Esophagus squamous epithelium (tissue), 5 donors: ENCODE data around the gene CCNF. TPM values are rescaled to one million over a fixed set of nuclear protein-coding genes. Genes with fewer than 3 reads are reported as not detected.
A peak's percentile ranks its signal among the peaks of the same experiment; 100 is the strongest.
"Not testable (repeated sequence)": the region's sequence is repeated elsewhere in the genome, so short reads cannot be mapped to it uniquely, and the experiment has no call there.

Experiments used
- DNase-seq: peaks from one replicate; lab custom pipeline; 2025; lab: John Stamatoyannopoulos, UW
- H3K27ac ChIP-seq, 4 donors: fragments of 200-600 bp; sonication (generic); one replicate each; pipeline ENCODE4 v1.5.1; 2016 to 2019; ENCODE audit warnings: mild to moderate bottlenecking in 1 of 4
- H3K27me3 ChIP-seq, 4 donors: fragments of 200-600 bp; sonication (generic); 1 replicate in 3 of 4; 2 replicates in 1 of 4; pipeline versions ENCODE4 v1.5.1 to v1.6.0; 2017 to 2021; ENCODE audit warnings: antibody characterized with exemption in 1 of 4
- H3K36me3 ChIP-seq, 3 donors: fragments of 200-600 bp; sonication (generic); one replicate each; pipeline ENCODE4 v1.5.1; 2016 to 2019
- H3K4me1 ChIP-seq, 3 donors: fragments of 200-600 bp; sonication (generic); one replicate each; pipeline ENCODE4 v1.5.1; 2017 to 2019
- H3K4me3 ChIP-seq, 4 donors: fragments of 200-600 bp; sonication (generic); 1 replicate in 3 of 4; 2 replicates in 1 of 4; pipeline ENCODE4 v1.5.1; 2016 to 2019; ENCODE audit warnings: mild to moderate bottlenecking in 2 of 4, moderate library complexity in 1 of 4
- H3K9me3 ChIP-seq, 3 donors: fragments of 200-600 bp; sonication (generic); one replicate each; pipeline ENCODE4 v1.5.1; 2016 to 2019
- CTCF ChIP-seq, 6 experiments: fragments of 450-650 bp in 4 of 6; fragments of 200-600 bp in 2 of 6; sonication (generic) in 2 of 6; IDR thresholded peaks; one replicate each; pipeline ENCODE4 v1.5.1; 2016 to 2019; ENCODE audit warnings: antibody characterized with exemption in 6 of 6, mild to moderate bottlenecking in 4 of 6, moderate library complexity in 4 of 6
- POLR2A ChIP-seq, 4 donors: fragments of 450-650 bp; IDR thresholded peaks; one replicate each; pipeline ENCODE4 v1.6.1; 2017; ENCODE audit warnings: antibody characterized with exemption in 4 of 4, mild to moderate bottlenecking in 4 of 4, moderate library complexity in 3 of 4
- WGBS, 2 donors: methylation state at CpG; one replicate each; pipeline ENCODE4 v1.1.5; 2018; 5-methylcytosine and 5-hydroxymethylcytosine counted together
- intact Hi-C: fragments of 100-400 bp; cut with DNase I; formaldehyde crosslinking; loops from one replicate; pipeline ENCODE4 v1.15.0; 2022
- total RNA-seq, 4 donors: library from RNA; depleted of rRNA; stranded (reverse); fragments of >200 nt; gene quantifications; one replicate each; pipeline ENCODE4 v1.1.0, GENCODE V29; 2016
- donor health status: DM: yes; HTN: yes; CAD: no.

Gene CCNF
- total RNA-seq, result 10 to 100 TPM in 2 of 4 donors, 1 to 10 TPM in 2; 5.9 to 18.6 (median 10.2) TPM

GRCh38 chr16:2429034-2429770 lies at the start of gene CCNF:
Gene CCNF, plus strand, starts transcription at chr16:2429447. Its CDS starts 35 bp downstream, at chr16:2429482.
- no peaks in the 10 kb centered on the region for H3K9me3 ChIP-seq
- H3K36me3 ChIP-seq, result peaks cover 0 to 29% (median 0%) of the 10 kb centered on the region in 3 donors
- WGBS, 2 donors, result no CpG with 5 or more reads among the region's 103 CpGs
- peak within 1 kb of the TSS; percentile 73 to 96 (median 82) for H3K4me3 ChIP-seq
- H3K27ac ChIP-seq, result peak within 1 kb of the TSS; percentile 77 to 88 (median 82)
- peak; percentile 70 for DNase-seq
- peak in 3 of 6 experiments; percentile 13 to 26 (median 26) for TF ChIP-seq CTCF (IDR thresholded peaks at IDR 0.05)
- peak in 3 of 4 donors; percentile 23 to 59 (median 35) for TF ChIP-seq POLR2A (IDR thresholded peaks at IDR 0.05)
- peaks cover 9 to 29% (median 13%) of the 10 kb centered on the region in 3 donors for H3K4me1 ChIP-seq
- H3K27me3 ChIP-seq, result no peaks in the 10 kb centered on the region
- intact Hi-C loops, result loop anchor here (10.0 kb wide), 2 partner anchors 66 to 84 kb away; partner anchors contain the start of gene ABCA3

- H3K27ac ChIP-seq, result no peak overlapping the region
- DNase-seq, result no peak
- no peak overlapping the region for H3K4me3 ChIP-seq
- H3K36me3 ChIP-seq, result no peaks in the 10 kb centered on the region
- H3K27me3 ChIP-seq, result no peaks in the 10 kb centered on the region
- peaks cover 0 to under 1% (median 0%) of the 10 kb centered on the region in 3 donors for H3K9me3 ChIP-seq
- 75 to 80% methylated on average over 1 of the region's 1 CpG for WGBS, 2 donors
- H3K4me1 ChIP-seq, result no peaks in the 10 kb centered on the region
- intact Hi-C loops, result no loop called here
- TF ChIP-seq POLR2A (IDR thresholded peaks at IDR 0.05) (no peak), CTCF (IDR thresholded peaks at IDR 0.05) (no peak)
Observed at GRCh38 chr16:2383501-2383900, 45.7 kb upstream of the CCNF start.

- no peaks in the 10 kb centered on the region for H3K36me3 ChIP-seq
- no peak overlapping the region for H3K27ac ChIP-seq
- H3K4me3 ChIP-seq, result no peak overlapping the region
- 14% methylated on average over 2 of the region's 2 CpGs for WGBS, 2 donors
- intact Hi-C loops, result no loop called here
- peaks cover 0 to 9% (median 0%) of the 10 kb centered on the region in 3 donors for H3K9me3 ChIP-seq
- no peak for TF ChIP-seq POLR2A (IDR thresholded peaks at IDR 0.05)
- TF ChIP-seq CTCF (IDR thresholded peaks at IDR 0.05), result no peak
- H3K27me3 ChIP-seq, result no peaks in the 10 kb centered on the region
- no peak for DNase-seq
- no peaks in the 10 kb centered on the region for H3K4me1 ChIP-seq
Observed at GRCh38 chr16:2384426-2384825, 44.8 kb upstream of the CCNF start.

GRCh38 chr16:2385190-2385836 lies 43.9 kb upstream of the CCNF start:
- H3K4me3 ChIP-seq, result no peak overlapping the region
- intact Hi-C loops, result no loop called here
- no peaks in the 10 kb centered on the region for H3K4me1 ChIP-seq
- H3K27me3 ChIP-seq, result no peaks in the 10 kb centered on the region
- no peak for TF ChIP-seq CTCF (IDR thresholded peaks at IDR 0.05)
- no peak for TF ChIP-seq POLR2A (IDR thresholded peaks at IDR 0.05)
- 47 to 49% methylated on average over 3 of the region's 3 CpGs for WGBS, 2 donors
- no peaks in the 10 kb centered on the region for H3K36me3 ChIP-seq
- no peak overlapping the region for H3K27ac ChIP-seq
- no peak for DNase-seq
- H3K9me3 ChIP-seq, result peaks cover 0 to 11% (median 0%) of the 10 kb centered on the region in 3 donors

GRCh38 chr16:2385982-2386381 lies 43.3 kb upstream of the CCNF start:
- 82 to 83% methylated on average over 12 to 18 of the region's 19 CpGs for WGBS, 2 donors
- H3K27me3 ChIP-seq, H3K4me3 ChIP-seq, DNase-seq, H3K4me1 ChIP-seq, intact Hi-C loops, H3K27ac ChIP-seq, H3K36me3 ChIP-seq: not testable (repeated sequence)
- peaks cover 0 to 11% (median 0%) of the 10 kb centered on the region in 3 donors for H3K9me3 ChIP-seq
